Fibroblast of the conjunctiva (primary cell): ENCODE data around the gene LATS1.
"Not testable (repeated sequence)": the region's sequence is repeated elsewhere in the genome, so short reads cannot be mapped to it uniquely, and the experiment has no call there.

Experiments used
- DNase-seq: peaks from one replicate; pipeline ENCODE4 v3.0.0-alpha.2; 2010; ENCODE audit warnings: low read depth

The LATS1 gene

GRCh38 chr6:149728499-149729234 is 10.8 kb upstream of the LATS1 start:
- no peak for DNase-seq

GRCh38 chr6:149727793-149728498 is 10.0 kb upstream of the LATS1 start:
- DNase-seq, result no peak

GRCh38 chr6:149725785-149726184 is 7.9 kb upstream of the LATS1 start:
- DNase-seq, result no peak

DNA sequence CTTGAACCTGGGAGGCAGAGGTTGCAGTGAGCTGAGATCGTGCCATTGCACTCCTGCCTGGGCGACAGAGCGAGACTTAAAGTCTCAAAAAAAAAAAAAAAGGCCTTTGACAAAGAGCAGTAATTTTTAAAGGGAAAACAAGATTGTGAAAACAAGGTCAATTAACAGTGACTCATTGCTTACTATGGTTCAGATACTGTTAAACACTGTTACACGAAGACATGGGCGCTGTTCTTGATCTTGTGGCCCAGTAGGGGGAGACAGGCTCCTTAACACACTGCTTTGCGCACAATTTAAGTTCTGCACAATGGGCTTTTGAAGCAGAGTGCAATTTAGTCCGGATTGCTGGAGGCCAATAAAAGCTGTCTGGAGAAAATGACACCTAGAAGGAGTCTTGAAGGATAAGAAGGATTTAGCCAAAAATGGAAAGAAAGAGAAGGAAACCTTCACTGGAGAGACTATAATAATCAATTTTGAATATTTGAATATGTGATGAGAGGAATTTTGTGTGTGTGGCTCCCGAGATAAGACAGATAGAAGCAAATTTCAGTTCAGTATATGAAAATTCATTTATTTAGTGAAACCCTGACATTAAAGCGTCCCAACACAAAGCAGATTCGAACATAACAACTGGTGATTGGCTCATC is 6.0 kb upstream of the LATS1 start:
- DNase-seq, result peak; percentile 68

DNA sequence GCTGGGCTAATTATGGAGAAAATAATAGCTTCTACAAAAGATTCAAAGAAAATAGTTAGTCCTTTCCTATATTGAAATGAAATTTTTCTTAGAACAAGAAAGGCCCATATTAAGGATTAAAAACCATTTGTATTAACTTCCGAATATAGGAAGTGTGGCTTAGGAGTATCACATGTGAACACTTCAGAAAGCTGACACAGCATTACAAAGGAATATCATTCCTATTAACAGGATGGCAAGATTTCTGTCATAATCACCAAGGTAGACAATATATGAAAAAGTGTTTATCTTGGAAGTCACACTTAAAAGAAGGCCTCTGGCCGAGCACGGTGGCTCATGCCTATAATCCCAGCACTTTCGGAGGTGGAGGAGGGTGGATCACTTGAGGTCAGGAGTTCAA is 5.4 kb upstream of the LATS1 start:
- no peak for DNase-seq

GRCh38 chr6:149719531-149719930 is 1.6 kb upstream of the LATS1 start:
- DNase-seq, result no peak

GRCh38 chr6:149717255-149717587 is 680 bp downstream of the LATS1 start:
- no peak for DNase-seq

DNA sequence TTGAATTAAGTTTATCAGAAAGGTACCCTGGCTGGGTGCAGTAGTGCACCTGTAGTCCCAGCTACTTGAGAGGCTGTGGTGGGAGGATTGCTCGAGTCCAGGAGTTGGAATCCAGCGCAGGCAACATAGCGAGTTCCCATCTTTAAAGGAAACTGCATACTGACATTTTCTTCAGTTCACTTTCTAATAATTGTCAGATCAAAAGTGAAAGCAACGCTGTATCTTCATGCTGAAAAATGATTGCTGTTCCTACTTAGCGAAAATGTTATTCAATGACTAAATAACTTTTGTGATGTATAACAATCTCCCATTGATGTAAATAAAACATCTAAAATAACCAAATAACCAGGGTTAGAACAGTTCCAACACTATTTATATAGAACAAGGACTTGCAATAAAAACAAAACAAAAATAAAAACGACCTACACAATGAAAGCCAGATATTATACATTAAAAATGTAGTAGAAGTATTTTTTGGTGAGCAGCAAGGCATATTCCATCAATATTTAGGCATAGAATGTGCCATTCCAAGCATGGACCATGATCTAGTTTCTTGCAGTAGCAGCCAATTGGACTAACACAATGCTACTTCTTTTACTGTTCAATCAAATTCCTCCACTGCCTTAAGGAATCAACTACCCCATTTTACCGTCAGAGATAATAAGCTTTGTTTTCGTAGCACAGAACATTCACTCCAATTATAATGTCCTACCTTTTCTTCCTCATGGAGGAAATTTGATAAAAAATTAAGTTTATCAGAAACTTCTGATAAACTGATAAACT is 1.5 kb downstream of the LATS1 start:
- DNase-seq, result no peak

GRCh38 chr6:149714442-149714841 is 3.5 kb downstream of the LATS1 start:
- no peak for DNase-seq

DNA sequence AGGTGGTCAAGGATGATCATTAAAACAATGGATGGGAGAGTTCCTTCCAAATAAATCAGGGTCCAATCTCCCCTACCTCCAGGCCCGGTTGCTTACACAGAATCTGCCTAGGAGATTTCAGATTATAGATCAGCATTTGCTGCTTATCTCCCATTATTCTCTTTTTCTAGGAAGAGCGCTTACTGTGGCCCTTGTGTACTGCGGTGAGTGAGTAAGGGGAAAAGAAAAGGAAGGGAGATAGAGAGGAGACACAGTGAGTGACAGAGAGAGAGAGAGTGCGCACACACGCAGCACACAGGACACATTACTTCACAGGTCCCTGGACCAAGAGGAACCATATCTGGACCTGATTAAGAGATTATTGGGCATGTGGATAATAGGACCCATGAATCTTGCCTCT is 6.2 kb downstream of the LATS1 start:
- no peak for DNase-seq

GRCh38 chr6:149701714-149702113 is 16.2 kb downstream of the LATS1 start:
- DNase-seq, result no peak

GRCh38 chr6:149699150-149699549 is 18.8 kb downstream of the LATS1 start:
- DNase-seq, result no peak

GRCh38 chr6:149698175-149698574 is 19.7 kb downstream of the LATS1 start:
- no peak for DNase-seq

DNA sequence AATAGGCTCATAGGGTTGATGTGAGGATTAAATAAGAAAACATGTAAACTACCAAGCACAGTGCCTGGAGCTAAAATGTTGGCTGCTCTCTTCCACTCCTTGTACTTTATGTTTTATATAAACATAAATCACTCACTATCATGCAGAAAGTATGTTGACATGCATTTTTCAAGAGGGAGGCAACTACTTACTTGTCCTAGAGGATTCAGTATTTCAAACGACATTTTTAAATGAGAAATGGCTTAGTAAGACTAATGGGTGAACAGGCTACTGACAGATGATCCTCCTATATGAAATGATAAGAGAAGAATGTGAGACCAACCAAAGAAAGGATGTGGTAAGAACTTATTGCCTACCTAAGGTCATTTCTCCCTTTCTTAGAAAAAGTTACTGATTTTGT is 21.0 kb downstream of the LATS1 start:
- peak; percentile 29 for DNase-seq

GRCh38 chr6:149694921-149695320 is 23.0 kb downstream of the LATS1 start:
- no peak for DNase-seq

GRCh38 chr6:149691201-149691600 is 26.7 kb downstream of the LATS1 start:
- no peak for DNase-seq

DNA sequence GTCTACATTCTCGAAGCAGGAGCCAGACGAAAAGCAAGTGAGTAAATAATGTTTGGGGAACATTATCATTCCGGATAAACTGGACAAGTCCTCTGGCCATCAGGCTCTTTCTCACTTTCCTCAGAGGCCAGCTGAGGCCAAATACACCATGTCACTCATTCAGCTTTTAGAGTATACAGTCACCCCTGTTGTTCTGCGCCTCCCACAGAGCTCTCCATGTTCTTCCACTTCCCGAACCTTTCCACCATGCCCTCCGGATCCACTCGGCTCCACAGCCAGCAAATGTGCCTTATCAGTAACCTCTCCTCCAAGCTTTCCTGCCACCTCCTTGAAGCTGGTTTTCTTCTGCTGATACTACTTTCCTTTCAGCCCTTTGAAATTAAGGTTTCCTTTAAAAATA is 31.7 kb downstream of the LATS1 start:
- DNase-seq, result no peak

GRCh38 chr6:149683256-149683859 is 34.5 kb downstream of the LATS1 start:
- no peak for DNase-seq

DNA sequence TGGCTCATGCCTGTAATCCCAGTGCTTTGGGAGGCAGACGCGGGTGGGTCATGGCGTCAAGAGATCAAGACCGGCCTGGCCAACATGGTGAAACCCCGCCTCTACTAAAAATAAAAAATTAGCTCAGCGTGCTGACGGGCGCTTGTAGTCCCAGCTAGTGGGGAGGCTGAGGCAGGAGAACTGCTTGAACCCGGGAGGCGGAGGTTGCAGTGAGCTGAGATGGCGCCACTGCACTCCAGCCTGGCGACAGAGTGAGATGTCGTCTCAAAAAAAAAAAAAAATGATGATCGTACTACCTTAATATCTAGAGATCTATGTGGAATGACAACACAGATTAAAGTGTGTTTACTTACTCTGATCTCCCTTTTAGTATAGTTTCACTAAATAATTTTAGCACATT is 36.1 kb downstream of the LATS1 start:
- DNase-seq, result not testable (repeated sequence)

DNA sequence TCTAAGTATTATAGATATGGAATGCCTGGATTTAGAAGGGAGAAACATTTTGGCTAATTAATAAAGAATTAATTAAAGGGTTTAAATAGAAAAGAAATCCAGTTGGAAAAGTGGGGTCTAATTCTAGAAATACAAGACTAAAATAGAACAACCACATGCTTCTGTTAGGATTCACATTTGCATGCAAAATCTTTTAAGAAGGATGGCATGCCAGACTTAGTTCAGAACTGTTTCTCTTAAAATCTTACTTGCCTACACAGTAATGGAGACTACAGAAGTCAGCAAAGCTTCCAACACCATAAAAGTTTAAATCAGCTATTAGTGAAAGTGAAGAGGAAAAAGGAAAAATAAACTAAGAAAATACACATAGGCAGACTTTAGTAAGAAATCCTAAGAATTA is 36.7 kb downstream of the LATS1 start:
- no peak for DNase-seq

- no peak for DNase-seq
These were observed 37.4 kb downstream of the LATS1 start for GRCh38 chr6:149680503-149680902.

GRCh38 chr6:149672265-149672664 is 45.6 kb downstream of the LATS1 start:
- not testable (repeated sequence) for DNase-seq
